ENCODE measurements around the gene TRDN.

Gene TRDN

GRCh38 chr6:123668965-123669591 lies 32.3 kb upstream of the TRDN start:
- H3K27me3 ChIP-seq (ENCODE audit: insufficient read depth, low read length, poor library complexity) = no peaks in the 10 kb centered on the region
- H2AFZ ChIP-seq (ENCODE audit: low read depth, low read length) = no peak overlapping the region
- H3K9me3 ChIP-seq (ENCODE audit: insufficient read depth, low read length, severe bottlenecking) = no peaks in the 10 kb centered on the region
- no peaks in the 10 kb centered on the region for H3K4me1 ChIP-seq (ENCODE audit: insufficient read depth, low read length)
- no peak overlapping the region for H3K4me3 ChIP-seq (ENCODE audit: low read depth in 1 of 2, low read length in 2 of 2)
- no peak for ATAC-seq (ENCODE audit: insufficient read depth, low read depth)
- H3K79me2 ChIP-seq (ENCODE audit: insufficient read depth, low read length) = no peaks in the 10 kb centered on the region
- TF ChIP-seq, protein P1, sequence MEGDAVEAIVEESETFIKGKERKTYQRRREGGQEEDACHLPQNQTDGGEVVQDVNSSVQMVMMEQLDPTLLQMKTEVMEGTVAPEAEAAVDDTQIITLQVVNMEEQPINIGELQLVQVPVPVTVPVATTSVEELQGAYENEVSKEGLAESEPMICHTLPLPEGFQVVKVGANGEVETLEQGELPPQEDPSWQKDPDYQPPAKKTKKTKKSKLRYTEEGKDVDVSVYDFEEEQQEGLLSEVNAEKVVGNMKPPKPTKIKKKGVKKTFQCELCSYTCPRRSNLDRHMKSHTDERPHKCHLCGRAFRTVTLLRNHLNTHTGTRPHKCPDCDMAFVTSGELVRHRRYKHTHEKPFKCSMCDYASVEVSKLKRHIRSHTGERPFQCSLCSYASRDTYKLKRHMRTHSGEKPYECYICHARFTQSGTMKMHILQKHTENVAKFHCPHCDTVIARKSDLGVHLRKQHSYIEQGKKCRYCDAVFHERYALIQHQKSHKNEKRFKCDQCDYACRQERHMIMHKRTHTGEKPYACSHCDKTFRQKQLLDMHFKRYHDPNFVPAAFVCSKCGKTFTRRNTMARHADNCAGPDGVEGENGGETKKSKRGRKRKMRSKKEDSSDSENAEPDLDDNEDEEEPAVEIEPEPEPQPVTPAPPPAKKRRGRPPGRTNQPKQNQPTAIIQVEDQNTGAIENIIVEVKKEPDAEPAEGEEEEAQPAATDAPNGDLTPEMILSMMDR (IDR thresholded peaks at IDR 0.05; ENCODE audit: borderline replicate concordance, extremely low read depth, low read length, poor library complexity, severe bottlenecking) = no peak
- TF ChIP-seq EZH2 (IDR thresholded peaks at IDR 0.05; ENCODE audit: borderline replicate concordance, low read depth, low read length, severe bottlenecking) = no peak
- no peak overlapping the region for H3K27ac ChIP-seq (ENCODE audit: low read length)
- no peaks in the 10 kb centered on the region for H4K20me1 ChIP-seq (ENCODE audit: insufficient read depth, low read length)
- H3K4me2 ChIP-seq (ENCODE audit: insufficient read depth, low read length) = no peak overlapping the region
- no peak overlapping the region for H3K9ac ChIP-seq (ENCODE audit: low read depth, low read length)
- no peak for DNase-seq
- no peaks in the 10 kb centered on the region for H3K36me3 ChIP-seq (ENCODE audit: insufficient read depth, low read length)

GRCh38 chr6:123668063-123668462 lies 31.3 kb upstream of the TRDN start:
- DNase-seq (no peak), ATAC-seq (ENCODE audit: insufficient read depth, low read depth) (no peak)
- Histone ChIP-seq H3K27ac (ENCODE audit: low read length) (no peak overlapping the region), H2AFZ (ENCODE audit: low read depth, low read length) (no peak overlapping the region), H3K4me2 (ENCODE audit: insufficient read depth, low read length) (no peak overlapping the region), H3K79me2 (ENCODE audit: insufficient read depth, low read length) (no peaks in the 10 kb centered on the region), H3K9me3 (ENCODE audit: insufficient read depth, low read length, severe bottlenecking) (no peaks in the 10 kb centered on the region), H3K4me3 (ENCODE audit: low read depth in 1 of 2, low read length in 2 of 2) (no peak overlapping the region), H3K9ac (ENCODE audit: low read depth, low read length) (no peak overlapping the region), H4K20me1 (ENCODE audit: insufficient read depth, low read length) (no peaks in the 10 kb centered on the region), H3K4me1 (ENCODE audit: insufficient read depth, low read length) (no peaks in the 10 kb centered on the region), H3K27me3 (ENCODE audit: insufficient read depth, low read length, poor library complexity) (no peaks in the 10 kb centered on the region), H3K36me3 (ENCODE audit: insufficient read depth, low read length) (no peaks in the 10 kb centered on the region)
- TF ChIP-seq, protein P1 (IDR thresholded peaks at IDR 0.05; ENCODE audit: borderline replicate concordance, extremely low read depth, low read length, poor library complexity, severe bottlenecking) = no peak
- no peak for TF ChIP-seq EZH2 (IDR thresholded peaks at IDR 0.05; ENCODE audit: borderline replicate concordance, low read depth, low read length, severe bottlenecking)

GRCh38 chr6:123663436-123663835 lies 26.7 kb upstream of the TRDN start:
- no peaks in the 10 kb centered on the region for H3K9me3 ChIP-seq (ENCODE audit: insufficient read depth, low read length, severe bottlenecking)
- H3K9ac ChIP-seq (ENCODE audit: low read depth, low read length) = no peak overlapping the region
- no peak overlapping the region for H2AFZ ChIP-seq (ENCODE audit: low read depth, low read length)
- no peaks in the 10 kb centered on the region for H3K36me3 ChIP-seq (ENCODE audit: insufficient read depth, low read length)
- H3K27ac ChIP-seq (ENCODE audit: low read length) = no peak overlapping the region
- ATAC-seq (ENCODE audit: insufficient read depth, low read depth) (no peak), DNase-seq (no peak)
- TF ChIP-seq, protein P1 (IDR thresholded peaks at IDR 0.05; ENCODE audit: borderline replicate concordance, extremely low read depth, low read length, poor library complexity, severe bottlenecking) = no peak
- TF ChIP-seq EZH2 (IDR thresholded peaks at IDR 0.05; ENCODE audit: borderline replicate concordance, low read depth, low read length, severe bottlenecking) = no peak
- H3K4me3 ChIP-seq (ENCODE audit: low read depth in 1 of 2, low read length in 2 of 2) = no peak overlapping the region
- H3K4me1 ChIP-seq (ENCODE audit: insufficient read depth, low read length) = no peaks in the 10 kb centered on the region
- H3K4me2 ChIP-seq (ENCODE audit: insufficient read depth, low read length) = no peak overlapping the region
- H3K79me2 ChIP-seq (ENCODE audit: insufficient read depth, low read length) = no peaks in the 10 kb centered on the region
- no peaks in the 10 kb centered on the region for H4K20me1 ChIP-seq (ENCODE audit: insufficient read depth, low read length)
- no peaks in the 10 kb centered on the region for H3K27me3 ChIP-seq (ENCODE audit: insufficient read depth, low read length, poor library complexity)
